Measurements from ENCODE around the gene PCDHA1.

Gene PCDHA1

GRCh38 chr5:140965905-140966292 is 180.0 kb downstream of the PCDHA1 start:
- Histone ChIP-seq H3K9ac (ENCODE audit: low read length) (no peak overlapping the region), H3K9me2 (replicated peaks; ENCODE audit: insufficient read depth, low read length) (no peaks in the 10 kb centered on the region), H3K79me2 (ENCODE audit: insufficient read depth, low read length) (no peaks in the 10 kb centered on the region), H3K36me3 (ENCODE audit: low read length) (no peaks in the 10 kb centered on the region), H3F3A (ENCODE audit: insufficient read depth) (no peaks in the 10 kb centered on the region), H3K4me3 (ENCODE audit: insufficient read depth, low read length, poor library complexity, severe bottlenecking) (no peak overlapping the region), H3K27me3 (ENCODE audit: low read length) (no peaks in the 10 kb centered on the region), H3K9me3 (ENCODE audit: insufficient read depth, low read length) (no peaks in the 10 kb centered on the region), H3K27ac (ENCODE audit: low read depth, low read length) (no peak overlapping the region), H4K20me1 (ENCODE audit: low read depth, low read length) (no peaks in the 10 kb centered on the region), H2AFZ (ENCODE audit: low read depth, low read length, severe bottlenecking) (no peak overlapping the region), H3K4me2 (ENCODE audit: low read depth, low read length, poor library complexity, severe bottlenecking) (no peak overlapping the region)
- no peak for TF ChIP-seq EZH2phosphoT487 (conservative IDR thresholded peaks at IDR 0.05; ENCODE audit: low read length)
- no peak for TF ChIP-seq CTCF (IDR thresholded peaks at IDR 0.05; ENCODE audit: insufficient read depth, low read length, poor library complexity, severe bottlenecking)

- no peak within 1 kb of the TSS for H3K4me3 ChIP-seq (ENCODE audit: insufficient read depth, low read length, poor library complexity, severe bottlenecking)
- H3K36me3 ChIP-seq (ENCODE audit: low read length), result no peaks in the 10 kb centered on the region
- no peak within 1 kb of the TSS for H3K4me2 ChIP-seq (ENCODE audit: low read depth, low read length, poor library complexity, severe bottlenecking)
- no peak within 1 kb of the TSS for H2AFZ ChIP-seq (ENCODE audit: low read depth, low read length, severe bottlenecking)
- H3K27ac ChIP-seq (ENCODE audit: low read depth, low read length), result no peak within 1 kb of the TSS
- H3K27me3 ChIP-seq (ENCODE audit: low read length), result no peaks in the 10 kb centered on the region
- no peaks in the 10 kb centered on the region for H4K20me1 ChIP-seq (ENCODE audit: low read depth, low read length)
- no peaks in the 10 kb centered on the region for H3K9me3 ChIP-seq (ENCODE audit: insufficient read depth, low read length)
- no peaks in the 10 kb centered on the region for H3K79me2 ChIP-seq (ENCODE audit: insufficient read depth, low read length)
- no peaks in the 10 kb centered on the region for H3F3A ChIP-seq (ENCODE audit: insufficient read depth)
- H3K9ac ChIP-seq (ENCODE audit: low read length), result no peak within 1 kb of the TSS
- no peak for TF ChIP-seq CTCF (IDR thresholded peaks at IDR 0.05; ENCODE audit: insufficient read depth, low read length, poor library complexity, severe bottlenecking)
- no peak for TF ChIP-seq EZH2phosphoT487 (conservative IDR thresholded peaks at IDR 0.05; ENCODE audit: low read length)
- H3K9me2 ChIP-seq (replicated peaks; ENCODE audit: insufficient read depth, low read length), result no peaks in the 10 kb centered on the region
These were observed 180.6 kb downstream of the PCDHA1 start, which contains the start of gene PCDHAC2 for GRCh38 chr5:140966293-140967225. TSS of gene PCDHAC2 (plus strand) at chr5:140966476. CDS start at chr5:140966767, 291 bp downstream.

- H3K27me3 ChIP-seq (ENCODE audit: low read length), result no peaks in the 10 kb centered on the region
- H3K9ac ChIP-seq (ENCODE audit: low read length), result no peak overlapping the region
- H3K9me3 ChIP-seq (ENCODE audit: insufficient read depth, low read length), result no peaks in the 10 kb centered on the region
- H3K36me3 ChIP-seq (ENCODE audit: low read length), result no peaks in the 10 kb centered on the region
- no peaks in the 10 kb centered on the region for H3K9me2 ChIP-seq (replicated peaks; ENCODE audit: insufficient read depth, low read length)
- TF ChIP-seq CTCF (IDR thresholded peaks at IDR 0.05; ENCODE audit: insufficient read depth, low read length, poor library complexity, severe bottlenecking), result no peak
- TF ChIP-seq EZH2phosphoT487 (conservative IDR thresholded peaks at IDR 0.05; ENCODE audit: low read length), result no peak
- no peak overlapping the region for H3K4me3 ChIP-seq (ENCODE audit: insufficient read depth, low read length, poor library complexity, severe bottlenecking)
- no peak overlapping the region for H3K27ac ChIP-seq (ENCODE audit: low read depth, low read length)
- no peaks in the 10 kb centered on the region for H4K20me1 ChIP-seq (ENCODE audit: low read depth, low read length)
- no peaks in the 10 kb centered on the region for H3F3A ChIP-seq (ENCODE audit: insufficient read depth)
- H3K79me2 ChIP-seq (ENCODE audit: insufficient read depth, low read length), result no peaks in the 10 kb centered on the region
- no peak overlapping the region for H3K4me2 ChIP-seq (ENCODE audit: low read depth, low read length, poor library complexity, severe bottlenecking)
- H2AFZ ChIP-seq (ENCODE audit: low read depth, low read length, severe bottlenecking), result no peak overlapping the region
These were observed 181.4 kb downstream of the PCDHA1 start for GRCh38 chr5:140967226-140967893.
